ENCODE results near the gene PPEF2. TPM values are rescaled to one million over a fixed set of nuclear protein-coding genes. Genes with fewer than 3 reads are reported as not detected.

PPEF2 gene
- total and polyA plus RNA-seq, 2 experiments from 2014 or later: not detected

- TF ChIP-seq ZNF462 (CRISPR knock-in tag; IDR thresholded peaks at IDR 0.05) (no peak), EZH2phosphoT487 (IDR thresholded peaks at IDR 0.05; ENCODE audit: unreplicated experiment) (no peak), ZNF331 (CRISPR knock-in tag; IDR thresholded peaks at IDR 0.05; ENCODE audit: low read depth) (no peak)
Measured at GRCh38 chr4:75820676-75821075, 81.6 kb downstream of the PPEF2 start (continued).

- Histone ChIP-seq H3K4me3 (no peak overlapping the region), H3K4me2 (no peak overlapping the region), H2AFZ (no peak overlapping the region), H3K27me3 (ENCODE audit: insufficient read depth) (no peaks in the 10 kb centered on the region), H3K4me1 (ENCODE audit: insufficient read depth) (no peaks in the 10 kb centered on the region), H3K9me2 (ENCODE audit: insufficient read depth) (no peaks in the 10 kb centered on the region), H3K36me3 (ENCODE audit: insufficient read depth) (no peaks in the 10 kb centered on the region; the same call in 1 of the 2 replicates), H3K79me2 (replicated peaks; ENCODE audit: insufficient read depth) (no peaks in the 10 kb centered on the region), H4K20me1 (replicated peaks; ENCODE audit: insufficient read depth) (no peaks in the 10 kb centered on the region), H3K27ac (ENCODE audit: low read depth) (no peak overlapping the region), H3F3A (replicated peaks; ENCODE audit: low read depth) (peaks cover 7% of the 10 kb centered on the region; the same call in 1 of the 2 replicates)
- ATAC-seq (no peak), DNase-seq (ENCODE audit: low spot score) (no peak)
- no peak overlapping the region for H3K4me3 Mint-ChIP-seq
- H3K9me3 Mint-ChIP-seq: no peaks in the 10 kb centered on the region
- peaks cover 3% of the 10 kb centered on the region for H3K27me3 Mint-ChIP-seq (ENCODE audit: insufficient read depth, low read depth, poor library complexity)
- H3K4me1 Mint-ChIP-seq: no peaks in the 10 kb centered on the region
- no peaks in the 10 kb centered on the region for H3K36me3 Mint-ChIP-seq (ENCODE audit: low read depth)
- H3K27ac Mint-ChIP-seq: no peak overlapping the region
- TF ChIP-seq ZNF462 (CRISPR knock-in tag; IDR thresholded peaks at IDR 0.05) (no peak), ZNF331 (CRISPR knock-in tag; IDR thresholded peaks at IDR 0.05; ENCODE audit: low read depth) (no peak), EZH2phosphoT487 (IDR thresholded peaks at IDR 0.05; ENCODE audit: unreplicated experiment) (no peak), STAT1 (IDR thresholded peaks at IDR 0.05; ENCODE audit: unreplicated experiment) (no peak), REST (IDR thresholded peaks at IDR 0.05; ENCODE audit: unreplicated experiment) (no peak)
Measured at GRCh38 chr4:75820197-75820596, 82.1 kb downstream of the PPEF2 start.
